HG03045 (cell line): Measurements from ENCODE around the gene MCM3AP.

Source experiments
- ATAC-seq: cut with Tn5 transposase; IDR thresholded peaks from one replicate; pipeline ENCODE4 v1.9.1; 2021; ENCODE audit warnings: mild to moderate bottlenecking, moderate library complexity; ENCODE audit not compliant: unreplicated experiment

MCM3AP gene

DNA sequence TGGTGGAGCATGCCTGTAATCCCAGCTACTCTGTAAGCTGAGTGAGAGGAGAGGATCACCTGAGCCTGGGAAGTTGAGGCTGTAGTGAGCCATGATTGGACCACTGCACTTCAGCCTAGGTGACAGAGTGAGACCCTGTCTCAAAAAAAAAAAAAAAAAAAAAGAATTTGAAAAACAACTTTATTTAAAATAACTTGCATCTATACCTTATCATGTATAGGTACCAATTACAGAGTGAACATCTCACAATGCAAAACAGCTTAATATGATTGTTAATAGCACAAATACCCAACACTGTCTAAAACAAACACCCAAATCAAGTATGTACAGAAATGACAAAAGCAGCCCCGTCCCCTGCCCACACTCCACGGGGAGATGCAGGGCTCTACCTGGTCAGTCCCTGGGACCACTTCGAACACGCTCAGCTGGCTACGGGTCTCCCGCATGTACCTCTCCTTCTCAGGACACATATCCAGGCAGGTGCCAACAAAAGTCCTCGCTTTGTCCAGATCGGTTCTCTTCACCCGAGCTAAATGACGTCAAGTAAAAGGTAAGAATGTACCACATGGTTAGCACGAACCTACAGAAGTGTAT is 10.5 kb downstream of the MCM3AP start:
- no peak for ATAC-seq

DNA sequence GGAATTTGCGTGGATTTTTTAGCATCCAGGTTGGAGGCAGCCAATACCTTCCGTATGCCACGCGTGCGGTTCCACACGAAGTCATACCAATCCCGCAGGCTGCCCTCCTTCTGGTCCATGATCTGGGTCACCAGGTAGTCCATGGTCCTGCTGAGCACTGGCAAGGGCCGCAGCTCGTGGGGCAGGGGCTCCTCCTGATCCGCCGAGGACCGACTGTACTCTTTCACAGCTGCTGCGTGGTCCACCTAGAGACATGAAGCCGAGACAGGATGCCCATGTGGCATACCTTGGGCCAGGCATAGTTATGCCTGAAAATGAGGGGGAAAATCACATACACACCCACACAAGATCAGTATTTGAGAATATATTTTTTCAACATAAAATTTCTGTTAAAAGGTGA is 12.1 kb downstream of the MCM3AP start:
- no peak for ATAC-seq

DNA sequence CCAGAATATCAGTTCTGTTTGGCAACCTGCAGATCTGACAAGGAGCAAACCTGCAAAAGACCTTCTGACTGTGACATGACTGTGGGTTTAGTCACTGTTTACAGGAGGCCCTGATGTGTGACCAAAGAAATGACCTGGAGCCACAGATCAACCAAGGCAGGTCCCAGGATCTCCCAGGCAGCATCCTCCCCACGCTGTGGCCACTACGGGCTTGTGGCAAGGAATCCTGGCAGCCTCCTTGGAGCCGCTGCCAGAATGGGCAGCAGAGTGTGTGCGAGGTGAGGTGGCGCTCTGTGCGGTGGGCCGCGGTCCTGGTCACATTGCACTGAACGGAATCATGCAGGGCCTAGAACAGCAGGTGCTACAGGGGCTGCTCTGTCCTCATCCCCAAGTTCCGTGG is 15.9 kb downstream of the MCM3AP start:
- ATAC-seq, result no peak

DNA sequence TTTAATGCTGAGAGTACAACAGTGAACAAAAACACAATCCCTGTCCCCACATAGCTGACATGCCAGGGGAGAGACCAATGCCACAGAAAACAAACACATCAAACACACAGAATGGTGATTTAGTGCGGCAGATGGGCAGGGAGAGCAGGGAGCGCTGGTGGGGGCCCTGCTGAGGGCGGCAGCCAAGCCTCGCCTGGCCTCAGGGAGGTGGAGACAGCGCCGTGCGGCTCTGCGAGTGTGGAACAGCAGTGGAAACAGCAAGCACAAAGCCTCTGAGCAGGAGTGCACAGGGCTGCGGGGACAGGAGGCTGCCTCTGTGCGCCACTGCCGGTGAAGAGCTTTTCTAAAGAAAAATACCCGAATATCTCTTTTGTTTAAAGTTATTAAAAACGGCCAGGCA is 17.0 kb downstream of the MCM3AP start:
- no peak for ATAC-seq

DNA sequence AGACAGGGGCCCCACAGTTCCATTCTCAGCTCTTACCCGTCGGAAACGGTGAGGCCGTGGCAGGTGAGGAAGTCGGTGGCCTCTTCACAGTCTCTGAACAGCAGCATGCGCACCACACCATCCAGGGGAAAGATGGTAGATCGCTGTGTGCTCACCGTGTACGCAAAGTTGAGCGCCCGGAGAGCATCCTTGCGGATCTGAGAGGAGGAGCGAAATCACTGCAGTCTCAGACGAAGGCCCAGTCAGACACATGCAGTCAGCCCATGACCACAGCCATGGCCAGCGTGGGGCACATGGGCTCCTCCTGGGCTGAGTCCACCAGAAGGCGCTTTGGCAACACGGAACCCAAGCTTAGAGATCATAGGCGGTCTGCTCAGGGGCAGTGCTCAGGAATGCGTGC is 18.5 kb downstream of the MCM3AP start:
- no peak for ATAC-seq

DNA sequence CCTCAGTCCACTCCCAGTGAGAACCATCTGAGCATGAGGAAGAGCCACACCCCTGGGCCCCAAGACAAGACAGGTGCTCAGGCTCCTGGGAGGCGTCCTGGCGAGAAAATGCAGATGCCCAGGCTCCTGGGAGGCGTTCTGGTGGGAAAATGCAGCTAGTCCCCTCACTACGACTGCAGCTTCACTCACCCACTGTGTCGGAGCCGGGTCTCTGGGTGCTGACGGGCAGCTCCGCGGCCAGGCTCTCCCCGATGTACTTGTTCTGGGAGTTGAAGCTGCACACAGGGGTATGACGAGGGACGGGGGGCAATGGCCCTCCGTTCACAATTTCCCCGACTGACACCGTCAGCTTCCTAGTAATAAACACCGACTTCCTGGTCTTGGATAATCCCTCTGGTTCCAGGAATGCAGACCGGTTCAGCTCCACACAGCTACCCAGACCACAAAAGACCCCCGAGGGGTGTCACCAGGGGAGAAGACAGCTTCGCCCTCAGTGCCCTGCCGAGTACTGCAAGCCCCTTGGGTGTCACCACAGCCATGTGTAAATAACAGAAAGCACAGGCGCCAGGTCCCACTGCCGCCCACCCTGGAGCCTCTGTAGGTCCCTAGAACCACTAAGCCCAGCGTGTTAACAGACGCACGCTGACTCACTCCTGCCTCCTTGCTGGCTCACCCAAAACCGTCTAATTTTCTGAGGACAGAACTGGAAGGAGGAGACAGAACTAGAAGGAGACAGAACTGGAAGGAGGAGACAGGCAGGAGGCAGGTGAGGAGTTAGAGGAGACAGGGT is 19.5 kb downstream of the MCM3AP start:
- no peak for ATAC-seq

DNA sequence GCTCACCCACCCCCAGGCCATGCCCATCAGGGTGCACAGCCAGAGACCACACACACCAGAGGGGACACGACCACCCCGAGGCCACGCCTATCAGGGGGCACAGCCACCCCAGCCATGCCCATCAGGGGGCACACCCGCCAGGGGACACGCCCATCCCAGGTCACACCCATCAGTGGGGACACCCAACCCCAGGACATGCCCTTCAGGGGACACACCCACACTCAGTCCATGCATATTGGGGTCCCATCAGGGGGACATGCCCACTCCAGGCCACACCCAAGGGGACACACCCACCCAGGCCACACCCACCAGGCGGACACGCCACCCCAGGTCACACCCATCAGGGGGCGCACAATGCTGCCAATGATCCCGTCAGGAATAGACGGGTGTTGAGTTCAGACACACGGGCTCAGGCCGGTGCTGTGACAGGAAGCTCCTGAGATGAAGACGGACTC is 20.7 kb downstream of the MCM3AP start:
- ATAC-seq, result no peak

DNA sequence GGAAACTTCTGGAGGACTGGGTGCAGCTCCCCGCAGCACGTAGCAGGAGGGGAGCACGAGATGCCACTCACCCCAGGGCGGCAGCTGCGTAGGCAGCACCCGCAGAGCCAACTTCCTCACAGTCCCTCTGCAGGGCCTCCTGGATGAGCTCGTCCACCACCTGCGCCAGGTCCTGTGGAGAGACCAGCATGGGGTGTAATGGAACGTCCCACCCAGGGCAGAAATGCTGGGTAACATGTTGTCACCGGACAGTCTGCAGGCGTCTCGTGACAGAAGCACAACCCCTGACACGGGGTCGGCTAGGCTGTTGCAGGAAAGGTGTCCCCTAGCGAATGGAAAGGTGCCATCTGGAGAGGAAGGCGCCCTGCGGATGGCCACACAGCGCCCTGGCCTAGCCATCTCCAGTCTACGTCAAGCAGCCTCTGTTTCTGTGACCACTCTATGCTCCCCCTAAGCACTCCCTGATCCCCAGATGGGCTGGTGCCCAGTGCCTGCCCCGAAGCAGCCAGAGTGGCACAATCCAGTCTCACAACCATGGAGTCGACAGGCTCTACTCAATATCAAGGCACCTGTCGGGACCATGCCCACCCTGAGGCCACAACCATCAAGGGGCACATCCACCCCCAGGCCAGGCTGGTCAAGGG is 21.2 kb downstream of the MCM3AP start:
- ATAC-seq, result no peak

DNA sequence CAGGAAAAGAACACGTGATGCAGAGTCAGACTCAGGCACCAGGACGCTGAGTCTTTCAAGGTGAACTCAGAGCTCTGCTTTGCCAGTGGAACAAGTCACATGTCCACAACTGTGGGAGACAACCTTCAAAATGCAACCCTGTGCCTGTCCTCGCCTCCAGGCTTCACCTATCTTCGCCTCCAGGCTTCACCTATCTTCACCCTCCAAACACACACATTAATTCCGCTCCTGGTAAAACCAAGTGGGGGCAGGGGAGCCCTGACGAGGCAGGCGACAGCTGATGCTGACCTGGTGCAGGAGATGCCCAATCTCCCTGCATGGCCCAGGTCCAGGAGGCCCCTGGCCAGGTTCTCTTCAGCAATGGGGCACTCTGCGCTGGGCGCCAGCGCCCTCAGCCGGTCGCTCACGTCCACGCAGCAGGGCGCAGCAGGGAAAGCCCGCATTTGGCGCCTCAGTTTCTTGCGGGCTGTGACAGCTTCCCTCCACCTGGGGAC is 28.9 kb downstream of the MCM3AP start:
- no peak for ATAC-seq

DNA sequence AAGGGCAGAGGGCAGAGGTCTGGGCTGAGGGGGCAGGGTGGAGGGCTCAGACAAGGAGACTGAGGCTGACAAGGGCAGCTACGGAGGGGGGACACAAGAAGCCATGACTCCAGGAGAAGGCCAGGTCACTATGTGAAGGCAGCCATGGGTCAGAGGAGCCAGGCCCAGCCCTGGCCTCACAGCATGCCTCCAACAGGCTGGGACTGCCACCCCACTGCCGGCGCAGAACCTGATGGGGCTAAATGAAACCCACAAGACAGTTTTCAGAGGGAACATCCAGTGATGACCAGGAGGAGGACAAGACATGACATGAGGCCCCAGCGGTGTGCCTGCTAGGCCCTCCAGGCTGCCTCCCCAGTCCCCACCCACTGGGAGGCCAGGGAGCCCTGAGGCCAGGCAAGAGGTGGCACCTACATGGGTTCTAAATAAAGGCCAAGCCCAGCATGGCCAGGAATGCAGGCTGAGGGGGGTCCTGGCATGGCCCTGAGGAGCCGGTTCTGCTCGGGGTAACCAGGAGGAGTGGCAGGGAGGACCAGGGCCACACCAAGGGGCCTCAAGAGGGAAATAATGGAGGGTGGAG is 29.6 kb downstream of the MCM3AP start:
- ATAC-seq, result no peak

DNA sequence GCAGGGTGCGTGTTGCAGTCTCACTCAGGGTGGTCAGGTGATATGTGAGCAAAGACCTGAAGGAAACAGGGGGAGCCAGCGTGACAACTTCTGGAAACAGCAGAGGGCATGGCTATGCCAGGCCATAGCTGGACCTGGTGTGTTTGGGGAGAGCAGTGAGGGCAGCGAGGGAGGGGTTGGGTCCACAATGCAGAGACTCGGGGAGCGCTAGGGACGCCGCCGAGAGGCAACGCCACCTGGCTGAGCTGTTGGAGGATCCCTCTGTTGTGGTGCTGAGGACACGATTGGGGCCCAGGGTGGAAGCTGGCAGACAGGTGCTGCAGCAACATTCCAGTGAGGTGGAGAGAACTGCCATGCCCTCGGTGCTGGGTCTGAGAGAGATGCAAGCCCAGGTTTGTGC is 30.2 kb downstream of the MCM3AP start:
- no peak for ATAC-seq

DNA sequence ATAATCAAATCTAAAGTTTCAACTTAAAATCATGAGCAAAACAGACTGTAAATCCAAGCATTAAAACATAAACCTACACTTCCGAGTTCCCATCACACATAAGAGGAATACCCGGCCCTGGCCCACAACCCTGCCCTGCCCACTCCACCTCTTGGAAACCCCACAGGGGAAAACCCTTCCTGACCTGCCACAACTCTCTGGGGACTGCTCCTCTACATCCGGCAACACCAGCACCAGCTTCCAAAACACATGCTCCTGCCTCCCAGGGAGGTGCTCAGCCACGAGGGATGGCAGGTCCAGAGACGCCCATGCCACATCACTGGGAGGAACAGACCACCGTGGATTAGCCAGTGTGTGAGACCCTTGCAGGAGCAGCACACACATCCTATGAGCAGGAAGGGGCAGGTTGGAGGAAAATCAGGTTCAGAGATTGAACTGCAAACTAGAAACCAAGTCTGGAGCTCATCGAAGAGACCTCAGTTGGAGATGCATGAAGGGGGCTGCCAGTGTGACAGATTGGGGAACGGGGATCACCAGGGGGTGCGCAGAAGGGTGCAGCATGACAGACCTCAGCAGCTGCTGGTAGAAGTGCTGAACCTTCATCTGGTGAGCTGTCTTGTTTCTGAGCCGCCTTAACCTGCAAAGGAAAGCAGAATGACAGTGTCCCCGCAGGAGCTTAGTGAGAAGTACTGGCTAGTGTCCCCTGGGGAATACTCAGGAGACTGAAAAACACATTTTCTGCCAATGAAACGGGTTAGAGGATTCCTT is 31.0 kb downstream of the MCM3AP start:
- ATAC-seq, result no peak

DNA sequence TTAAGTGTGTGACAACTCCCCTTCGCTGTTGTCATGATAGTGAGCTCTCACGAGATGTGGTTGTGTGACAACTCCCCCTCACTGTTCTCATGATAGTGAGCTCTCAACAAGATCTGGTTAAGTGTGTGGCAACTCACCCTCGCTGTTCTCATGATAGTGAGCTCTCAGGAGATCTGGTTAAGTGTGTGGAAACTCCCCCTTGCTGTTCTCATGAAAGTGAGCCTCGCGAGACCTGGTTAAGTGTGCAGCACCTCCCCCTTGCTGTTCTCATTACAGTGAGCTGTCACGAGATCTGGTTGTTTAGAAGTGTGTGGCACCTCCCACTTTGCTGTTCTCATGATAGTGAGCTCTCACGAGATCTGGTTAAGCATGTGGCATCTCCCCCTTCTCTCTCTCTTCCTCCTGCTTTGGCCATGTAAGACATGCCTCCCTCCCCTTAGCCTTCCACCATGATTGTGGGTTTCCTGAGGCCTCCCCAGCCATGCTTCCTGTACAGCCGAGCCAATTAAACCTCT is 31.7 kb downstream of the MCM3AP start:
- ATAC-seq, result no peak

DNA sequence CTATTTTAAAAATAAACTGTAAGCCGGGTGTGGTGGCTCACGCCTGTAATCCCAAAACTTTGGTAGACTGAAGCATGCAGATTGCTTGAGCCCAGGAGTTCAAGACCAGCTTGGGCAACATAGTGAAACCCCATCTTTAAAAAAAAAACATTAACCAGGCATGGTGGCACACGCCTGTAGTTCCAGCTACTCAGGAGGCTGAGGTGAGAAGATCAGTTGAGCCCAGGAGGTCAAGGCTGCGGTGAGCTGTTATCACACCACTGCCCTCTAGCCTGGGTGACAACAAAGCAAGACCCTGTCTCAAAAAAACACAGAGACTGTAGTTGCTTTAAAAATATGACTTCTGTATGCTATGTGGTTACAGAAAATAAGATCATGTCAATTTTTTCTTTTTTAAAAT is 32.6 kb downstream of the MCM3AP start:
- ATAC-seq, result no peak

DNA sequence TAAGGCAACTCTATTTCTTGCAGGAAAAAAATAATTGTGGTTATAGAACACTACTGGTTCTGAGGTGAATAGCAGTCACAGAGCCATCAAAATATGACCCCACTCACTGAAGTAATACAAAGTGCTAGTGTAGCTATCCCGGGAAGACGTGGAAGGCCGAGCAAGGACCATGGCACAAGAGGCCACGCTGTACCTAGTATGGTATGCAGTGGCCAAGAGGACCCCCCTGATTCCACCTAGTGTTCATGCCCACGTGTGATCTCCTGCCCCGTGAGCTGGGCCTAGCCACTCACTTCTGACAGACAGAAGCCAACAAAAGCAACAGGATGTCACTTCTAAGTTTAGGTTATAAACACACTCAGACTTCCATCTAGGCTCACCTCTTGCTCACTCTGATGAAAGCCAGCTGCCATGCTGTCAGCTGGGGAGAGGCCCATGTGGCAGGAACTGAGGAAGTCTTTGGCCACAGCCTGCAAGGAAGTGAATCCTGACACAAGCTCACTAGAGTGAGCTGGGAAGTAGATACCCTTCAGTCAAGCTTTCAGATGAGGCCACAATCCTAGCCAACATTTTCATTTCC is 35.2 kb downstream of the MCM3AP start:
- no peak for ATAC-seq

DNA sequence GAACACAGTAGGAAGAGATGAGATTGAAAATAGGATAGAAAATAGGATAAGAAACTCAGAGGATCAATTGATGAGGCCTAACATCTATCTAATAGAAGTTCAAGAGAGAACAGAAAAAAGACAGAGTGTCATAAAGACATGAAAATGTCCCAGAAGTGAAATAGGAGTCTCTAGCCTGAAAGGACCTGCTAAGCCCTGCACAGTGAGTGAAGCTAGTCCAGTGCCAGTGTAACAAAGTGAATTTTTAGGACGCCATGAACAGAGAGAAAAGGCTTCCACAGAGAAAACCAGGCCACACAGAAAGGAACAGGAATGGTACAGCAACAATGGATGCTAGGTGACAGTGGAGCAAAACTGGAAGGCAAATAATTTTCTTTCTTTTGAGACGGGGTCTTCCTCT is 36.6 kb downstream of the MCM3AP start:
- ATAC-seq, result no peak

DNA sequence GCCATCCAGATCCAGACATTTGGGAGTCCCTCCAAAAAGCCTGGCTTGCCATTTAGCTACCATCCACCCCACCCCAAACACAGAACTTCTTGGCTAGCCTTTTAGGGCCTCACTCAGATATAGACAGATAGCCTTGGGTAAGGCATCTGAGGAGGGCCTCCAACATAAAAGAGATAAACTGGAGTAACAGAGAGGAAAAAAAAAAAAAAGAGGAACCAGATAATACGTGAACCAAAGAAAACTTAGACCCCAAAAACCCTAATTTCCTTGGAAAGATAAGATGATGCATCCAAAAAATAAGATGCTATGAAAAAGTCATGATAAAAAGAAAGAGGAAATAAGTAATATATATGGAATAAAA is 37.0 kb downstream of the MCM3AP start:
- ATAC-seq, result no peak

DNA sequence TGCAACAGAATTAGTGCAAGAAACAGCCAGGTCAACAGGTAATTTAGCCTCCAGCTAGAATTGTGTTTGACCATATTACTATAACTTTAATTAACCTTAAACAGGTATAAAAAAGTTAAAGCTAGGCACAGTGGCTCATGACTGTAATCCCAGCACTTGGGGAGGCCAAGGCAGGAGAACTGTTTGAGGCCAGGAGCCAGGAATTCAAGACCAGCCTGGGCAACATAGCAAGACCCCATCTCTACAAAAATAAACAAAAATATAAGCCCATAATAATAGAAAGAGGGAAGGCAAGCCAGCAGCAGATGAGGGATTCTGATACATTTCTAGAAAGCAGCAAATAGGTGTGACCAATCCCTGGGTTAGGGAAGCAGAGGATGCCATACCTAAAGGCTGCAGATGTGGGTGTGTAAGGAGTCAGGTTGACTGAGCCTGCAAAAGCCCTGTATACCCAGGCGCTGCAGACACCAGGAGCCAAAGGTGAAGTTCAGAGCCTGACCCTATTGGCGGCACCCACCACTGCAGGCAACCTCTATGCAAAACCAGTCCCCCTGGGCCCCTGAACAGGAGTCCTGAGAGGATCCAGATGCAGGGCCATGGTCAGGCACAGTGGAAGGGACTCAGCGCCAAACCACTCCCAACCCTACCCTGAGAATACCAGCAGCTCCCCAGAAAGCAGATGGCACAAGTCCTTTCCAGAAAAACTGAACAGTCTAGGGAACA is 37.6 kb downstream of the MCM3AP start:
- ATAC-seq, result no peak

DNA sequence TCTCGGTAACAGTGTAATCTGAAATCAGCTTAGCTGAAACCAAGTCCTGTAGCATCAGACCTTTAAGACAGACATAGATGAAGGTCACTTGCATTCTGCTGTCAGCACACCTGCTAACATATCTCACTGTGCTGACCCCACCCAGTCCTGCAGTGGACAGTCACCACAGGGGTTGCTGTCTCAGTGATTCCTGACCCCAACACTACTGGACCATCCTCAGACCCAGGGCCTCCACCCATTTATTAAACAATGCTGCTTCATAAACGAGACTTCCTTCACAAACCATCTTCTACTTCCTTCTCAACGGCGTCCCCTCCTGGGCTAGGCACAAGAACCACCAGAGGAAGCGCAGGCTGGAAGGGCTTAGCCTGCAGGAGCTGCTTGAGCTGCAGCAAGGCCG is 39.1 kb downstream of the MCM3AP start:
- ATAC-seq, result no peak
